Activated T-cell treated with anti-CD3 and anti-CD28 coated beads, Interleukin-2, amount 50 U/mL, for 1 hour (primary cell): Measurements from ENCODE around the gene HOXD13.

Experiments
- DNase-seq: peaks from one replicate; pipeline ENCODE4 v3.0.0-alpha.2; 2020

The HOXD13 gene

GRCh38 chr2:176095421-176095820 is 2.9 kb downstream of the HOXD13 start:
- no peak for DNase-seq

GRCh38 chr2:176096243-176096985 is 3.9 kb downstream of the HOXD13 start:
- no peak for DNase-seq

- DNase-seq, result peak; percentile 65
These were observed 4.7 kb downstream of the HOXD13 start for GRCh38 chr2:176096986-176097819.

GRCh38 chr2:176097820-176098365 is 5.4 kb downstream of the HOXD13 start:
- no peak for DNase-seq

GRCh38 chr2:176098366-176099158 is 6.0 kb downstream of the HOXD13 start:
- no peak for DNase-seq

- no peak for DNase-seq
These were observed 6.7 kb downstream of the HOXD13 start for GRCh38 chr2:176099159-176099727.

- peak; percentile 18 for DNase-seq
These were observed 7.4 kb downstream of the HOXD13 start, which contains the start of gene HOXD12 for GRCh38 chr2:176099728-176100546. TSS of gene HOXD12 (plus strand) at chr2:176099795. CDS start at chr2:176099802, 7 bp downstream.

- DNase-seq, result no peak
These were observed 8.1 kb downstream of the HOXD13 start for GRCh38 chr2:176100547-176101140.

- no peak for DNase-seq
These were observed 8.8 kb downstream of the HOXD13 start for GRCh38 chr2:176101216-176101830.

GRCh38 chr2:176101842-176102241 is 9.3 kb downstream of the HOXD13 start:
- DNase-seq, result no peak

GRCh38 chr2:176102309-176102866 is 9.9 kb downstream of the HOXD13 start:
- no peak for DNase-seq

- DNase-seq, result no peak
These were observed 10.7 kb downstream of the HOXD13 start for GRCh38 chr2:176103194-176103593.

GRCh38 chr2:176103742-176104315 is 11.3 kb downstream of the HOXD13 start:
- DNase-seq, result no peak

GRCh38 chr2:176104316-176105077 is 12.0 kb downstream of the HOXD13 start:
- DNase-seq, result no peak

- no peak for DNase-seq
These were observed 12.7 kb downstream of the HOXD13 start for GRCh38 chr2:176105078-176105729.

- DNase-seq, result peak; percentile 17
These were observed 13.4 kb downstream of the HOXD13 start for GRCh38 chr2:176105730-176106580.
